OCI-LY7 (cell line): ENCODE data around the gene FRMD8.

Source experiments
- EZH2phosphoT487 ChIP-seq: fragments of 200-600 bp; sonication (generic); IDR thresholded peaks from 2 replicates; pipeline ENCODE4 v1.6.1; 2018; ENCODE audit warnings: low read depth, borderline replicate concordance, mild to moderate bottlenecking, mixed run types, antibody characterized with exemption, low read length, moderate library complexity, mixed read lengths
- TF ChIP-seq, protein P1 (sequence below): fragments of 200-600 bp; sonication (generic); conservative IDR thresholded peaks from 2 replicates; pipeline ENCODE4 v1.5.1; 2014; ENCODE audit warnings: mild to moderate bottlenecking, antibody characterized with exemption, low read length, moderate library complexity, mixed read lengths

DNA sequence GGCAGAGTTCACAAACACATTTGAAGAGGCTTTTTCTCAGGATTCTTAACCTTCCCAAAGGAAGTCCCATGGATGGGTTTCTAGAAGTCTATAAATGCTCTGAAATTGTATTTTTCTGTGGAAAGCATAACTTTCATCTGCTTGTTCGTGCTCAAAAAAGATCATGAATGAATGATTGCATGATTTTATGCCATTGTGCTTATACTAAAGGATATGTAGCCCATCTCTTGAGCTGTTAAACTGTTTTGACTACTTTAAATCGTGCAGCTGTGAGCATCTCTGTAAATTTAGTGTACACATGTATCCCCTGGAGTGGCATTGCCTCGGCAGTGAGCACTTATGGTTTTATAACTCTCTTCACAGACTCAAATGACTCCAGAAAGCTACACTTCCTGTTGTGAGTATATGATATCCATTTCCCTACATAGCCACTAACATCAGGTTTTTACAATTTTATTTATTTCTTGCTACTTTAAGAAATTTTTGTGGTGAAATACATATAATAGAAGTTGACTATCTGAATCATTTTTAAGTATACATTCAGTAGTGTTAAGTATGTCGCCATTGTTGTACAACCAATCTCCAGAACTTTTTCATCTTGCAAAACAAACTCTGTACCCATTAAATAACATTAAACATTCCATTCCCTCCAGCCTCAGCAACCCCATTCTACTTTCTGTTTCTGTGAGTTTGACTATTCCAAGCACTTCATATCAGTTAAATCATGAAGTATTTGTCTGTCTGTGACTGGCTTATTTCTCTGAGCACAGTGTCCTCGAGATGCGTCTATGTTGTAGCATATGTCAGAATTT, 44.2 kb downstream of the FRMD8 start:
- TF ChIP-seq, protein P1, sequence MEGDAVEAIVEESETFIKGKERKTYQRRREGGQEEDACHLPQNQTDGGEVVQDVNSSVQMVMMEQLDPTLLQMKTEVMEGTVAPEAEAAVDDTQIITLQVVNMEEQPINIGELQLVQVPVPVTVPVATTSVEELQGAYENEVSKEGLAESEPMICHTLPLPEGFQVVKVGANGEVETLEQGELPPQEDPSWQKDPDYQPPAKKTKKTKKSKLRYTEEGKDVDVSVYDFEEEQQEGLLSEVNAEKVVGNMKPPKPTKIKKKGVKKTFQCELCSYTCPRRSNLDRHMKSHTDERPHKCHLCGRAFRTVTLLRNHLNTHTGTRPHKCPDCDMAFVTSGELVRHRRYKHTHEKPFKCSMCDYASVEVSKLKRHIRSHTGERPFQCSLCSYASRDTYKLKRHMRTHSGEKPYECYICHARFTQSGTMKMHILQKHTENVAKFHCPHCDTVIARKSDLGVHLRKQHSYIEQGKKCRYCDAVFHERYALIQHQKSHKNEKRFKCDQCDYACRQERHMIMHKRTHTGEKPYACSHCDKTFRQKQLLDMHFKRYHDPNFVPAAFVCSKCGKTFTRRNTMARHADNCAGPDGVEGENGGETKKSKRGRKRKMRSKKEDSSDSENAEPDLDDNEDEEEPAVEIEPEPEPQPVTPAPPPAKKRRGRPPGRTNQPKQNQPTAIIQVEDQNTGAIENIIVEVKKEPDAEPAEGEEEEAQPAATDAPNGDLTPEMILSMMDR = no peak
- TF ChIP-seq EZH2phosphoT487 = no peak
